OCI-LY7 (cell line): ENCODE results near the gene NDUFC1.

Source experiments
- EZH2phosphoT487 ChIP-seq: fragments of 200-600 bp; sonication (generic); IDR thresholded peaks from 2 replicates; pipeline ENCODE4 v1.6.1; 2018; ENCODE audit warnings: low read depth, borderline replicate concordance, mild to moderate bottlenecking, mixed run types, antibody characterized with exemption, low read length, moderate library complexity, mixed read lengths
- TF ChIP-seq, protein P1 (sequence below): fragments of 200-600 bp; sonication (generic); conservative IDR thresholded peaks from 2 replicates; pipeline ENCODE4 v1.5.1; 2014; ENCODE audit warnings: mild to moderate bottlenecking, antibody characterized with exemption, low read length, moderate library complexity, mixed read lengths

DNA sequence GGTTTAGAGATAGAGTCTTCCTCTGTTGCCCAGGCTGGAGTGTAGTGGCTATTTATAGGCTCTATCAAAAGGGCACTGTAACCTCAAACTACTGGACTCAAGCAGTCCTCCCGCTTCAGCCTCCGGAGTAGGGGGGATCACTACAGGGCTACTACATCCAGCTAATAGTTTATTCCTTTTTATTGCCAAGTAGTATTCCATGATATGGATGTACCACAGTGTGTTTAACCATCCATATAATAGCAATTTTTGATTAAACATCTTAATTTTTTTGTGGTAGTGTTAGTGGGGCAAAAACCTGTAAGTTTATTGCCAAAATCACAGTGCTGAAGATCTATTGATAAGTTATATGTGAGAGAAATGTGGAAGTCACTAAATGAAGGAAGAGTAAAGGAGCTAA is 2.6 kb upstream of the NDUFC1 start:
- TF ChIP-seq EZH2phosphoT487 = no peak
- TF ChIP-seq, protein P1, sequence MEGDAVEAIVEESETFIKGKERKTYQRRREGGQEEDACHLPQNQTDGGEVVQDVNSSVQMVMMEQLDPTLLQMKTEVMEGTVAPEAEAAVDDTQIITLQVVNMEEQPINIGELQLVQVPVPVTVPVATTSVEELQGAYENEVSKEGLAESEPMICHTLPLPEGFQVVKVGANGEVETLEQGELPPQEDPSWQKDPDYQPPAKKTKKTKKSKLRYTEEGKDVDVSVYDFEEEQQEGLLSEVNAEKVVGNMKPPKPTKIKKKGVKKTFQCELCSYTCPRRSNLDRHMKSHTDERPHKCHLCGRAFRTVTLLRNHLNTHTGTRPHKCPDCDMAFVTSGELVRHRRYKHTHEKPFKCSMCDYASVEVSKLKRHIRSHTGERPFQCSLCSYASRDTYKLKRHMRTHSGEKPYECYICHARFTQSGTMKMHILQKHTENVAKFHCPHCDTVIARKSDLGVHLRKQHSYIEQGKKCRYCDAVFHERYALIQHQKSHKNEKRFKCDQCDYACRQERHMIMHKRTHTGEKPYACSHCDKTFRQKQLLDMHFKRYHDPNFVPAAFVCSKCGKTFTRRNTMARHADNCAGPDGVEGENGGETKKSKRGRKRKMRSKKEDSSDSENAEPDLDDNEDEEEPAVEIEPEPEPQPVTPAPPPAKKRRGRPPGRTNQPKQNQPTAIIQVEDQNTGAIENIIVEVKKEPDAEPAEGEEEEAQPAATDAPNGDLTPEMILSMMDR = no peak
